ENCODE measurements around the gene TBC1D16.
"Not testable (repeated sequence)": the region's sequence is repeated elsewhere in the genome, so short reads cannot be mapped to it uniquely, and the experiment has no call there.

TBC1D16 gene

GRCh38 chr17:80051681-80052080 lies 16.0 kb upstream of the TBC1D16 start:
- DNase-seq: no peak

- no peak for DNase-seq
These were observed 15.0 kb upstream of the TBC1D16 start for GRCh38 chr17:80050706-80051105.

- no peak for DNase-seq
These were observed 14.3 kb upstream of the TBC1D16 start for GRCh38 chr17:80049986-80050385.

- no peak for DNase-seq
These were observed 11.5 kb upstream of the TBC1D16 start for GRCh38 chr17:80047176-80047575.

- not testable (repeated sequence) for DNase-seq
These were observed 11.0 kb upstream of the TBC1D16 start for GRCh38 chr17:80046709-80047108.

- no peak for DNase-seq
These were observed 10.0 kb upstream of the TBC1D16 start for GRCh38 chr17:80045703-80046102.

GRCh38 chr17:80043963-80044362 lies 8.3 kb upstream of the TBC1D16 start:
- no peak for DNase-seq

- DNase-seq: no peak
These were observed 1.2 kb upstream of the TBC1D16 start for GRCh38 chr17:80036715-80037477.

- no peak for DNase-seq
These were observed 454 bp upstream of the TBC1D16 start, which contains the start of gene CCDC40 for GRCh38 chr17:80035937-80036714. TSS of gene CCDC40 (plus strand) at chr17:80036642. CDS start at chr17:80036663, 21 bp downstream.

- no peak for DNase-seq
These were observed 633 bp downstream of the TBC1D16 start for GRCh38 chr17:80034791-80035686.

- DNase-seq: no peak
These were observed 1.8 kb downstream of the TBC1D16 start for GRCh38 chr17:80033840-80034239.

GRCh38 chr17:80032614-80033171 lies 3.0 kb downstream of the TBC1D16 start:
- DNase-seq: no peak

GRCh38 chr17:80031691-80032430 lies 3.8 kb downstream of the TBC1D16 start:
- no peak for DNase-seq

- DNase-seq: no peak
These were observed 4.8 kb downstream of the TBC1D16 start for GRCh38 chr17:80030730-80031410.

- no peak for DNase-seq
These were observed 6.3 kb downstream of the TBC1D16 start for GRCh38 chr17:80029258-80029974.

- DNase-seq: no peak
These were observed 7.6 kb downstream of the TBC1D16 start for GRCh38 chr17:80028030-80028429.

- no peak for DNase-seq
These were observed 8.6 kb downstream of the TBC1D16 start for GRCh38 chr17:80027043-80027435.

- DNase-seq: no peak
These were observed 9.2 kb downstream of the TBC1D16 start for GRCh38 chr17:80026359-80027042.

GRCh38 chr17:80025796-80026195 lies 9.9 kb downstream of the TBC1D16 start:
- DNase-seq: no peak

GRCh38 chr17:80025140-80025539 lies 10.5 kb downstream of the TBC1D16 start:
- no peak for DNase-seq

All from cortex of kidney (tissue), 1 donor.